Mucosa of gallbladder (tissue), 1 donor: ENCODE results near the gene KLHDC3. TPM values are rescaled to one million over a fixed set of nuclear protein-coding genes. Genes with fewer than 3 reads are reported as not detected.
"Not testable (repeated sequence)": the region's sequence is repeated elsewhere in the genome, so short reads cannot be mapped to it uniquely, and the experiment has no call there.

Experiments
- DNase-seq: peaks from one replicate; pipeline ENCODE4 v3.0.0-alpha.2; 2020; ENCODE audit warnings: low spot score
- total RNA-seq: library from RNA; stranded (reverse); gene quantifications from one replicate; pipeline ENCODE4 v1.2.1, GENCODE V29; 2021
- donor health status: DM: no; HTN: no; CAD: no.

The KLHDC3 gene
- total RNA-seq, 1 donor from 2014 or later: 93.8 TPM

- DNase-seq: no peak
These were observed 25.5 kb upstream of the KLHDC3 start for GRCh38 chr6:42988486-42989020.

- DNase-seq: no peak
These were observed 24.1 kb upstream of the KLHDC3 start for GRCh38 chr6:42989923-42990322.

GRCh38 chr6:42993445-42993844, 20.6 kb upstream of the KLHDC3 start:
- DNase-seq: no peak

- DNase-seq: no peak
These were observed 17.5 kb upstream of the KLHDC3 start for GRCh38 chr6:42996513-42996912.

GRCh38 chr6:42998205-42998604, 15.8 kb upstream of the KLHDC3 start:
- not testable (repeated sequence) for DNase-seq

- DNase-seq: no peak
These were observed 12.2 kb upstream of the KLHDC3 start for GRCh38 chr6:43001843-43002242.

GRCh38 chr6:43005844-43006243, 8.2 kb upstream of the KLHDC3 start:
- DNase-seq: no peak

- no peak for DNase-seq
These were observed 7.8 kb upstream of the KLHDC3 start for GRCh38 chr6:43006251-43006650.

GRCh38 chr6:43007126-43007525, 6.9 kb upstream of the KLHDC3 start:
- no peak for DNase-seq

GRCh38 chr6:43009124-43009523, 4.9 kb upstream of the KLHDC3 start:
- DNase-seq: peak; percentile 13

GRCh38 chr6:43011207-43011606, 2.8 kb upstream of the KLHDC3 start:
- no peak for DNase-seq

GRCh38 chr6:43012364-43012763, 1.7 kb upstream of the KLHDC3 start:
- DNase-seq: no peak

- no peak for DNase-seq
These were observed 779 bp upstream of the KLHDC3 start for GRCh38 chr6:43013097-43013842.

GRCh38 chr6:43014434-43014909, 423 bp downstream of the KLHDC3 start:
- DNase-seq: no peak

- DNase-seq: no peak
These were observed 2.3 kb downstream of the KLHDC3 start for GRCh38 chr6:43016176-43016942.

- no peak for DNase-seq
These were observed 2.9 kb downstream of the KLHDC3 start for GRCh38 chr6:43016943-43017334.

- no peak for DNase-seq
These were observed 5.1 kb downstream of the KLHDC3 start for GRCh38 chr6:43019152-43019551.

- DNase-seq: no peak
These were observed 6.1 kb downstream of the KLHDC3 start for GRCh38 chr6:43020052-43020705.

GRCh38 chr6:43020847-43021246, 6.8 kb downstream of the KLHDC3 start:
- no peak for DNase-seq

GRCh38 chr6:43021270-43022047, 7.4 kb downstream of the KLHDC3 start, which contains the start of gene RRP36:
Gene RRP36, plus strand, starts transcription at chr6:43021623. Its CDS starts 32 bp downstream, at chr6:43021655.
- DNase-seq: peak; percentile 67

GRCh38 chr6:43024436-43024835, 10.4 kb downstream of the KLHDC3 start:
- no peak for DNase-seq
